Hematopoietic multipotent progenitor cell treated with erythropoietin and hydrocortisone succinate and interleukin-3 and kit ligand, for 6 days (in vitro differentiated cells): ENCODE results near the gene VSTM5.
A peak's percentile ranks its signal among the peaks of the same experiment; 100 is the strongest.
"Not testable (repeated sequence)": the region's sequence is repeated elsewhere in the genome, so short reads cannot be mapped to it uniquely, and the experiment has no call there.

ENCODE experiments used
- DNase-seq: peaks from one replicate; pipeline ENCODE4 v3.0.0-alpha.2; 2015

The VSTM5 gene

GRCh38 chr11:93850594-93851018, at the start of gene VSTM5:
Gene VSTM5, minus strand, starts transcription at chr11:93850618. Its CDS starts 116 bp downstream, at chr11:93850502.
- DNase-seq = no peak

- DNase-seq = peak; percentile 77
These were observed 44.9 kb upstream of the VSTM5 start for GRCh38 chr11:93895106-93895862.

GRCh38 chr11:93890391-93891051, 40.1 kb upstream of the VSTM5 start:
- DNase-seq = no peak

GRCh38 chr11:93887111-93887510, 36.7 kb upstream of the VSTM5 start:
- no peak for DNase-seq

- not testable (repeated sequence) for DNase-seq
These were observed 28.7 kb upstream of the VSTM5 start for GRCh38 chr11:93879114-93879513.

GRCh38 chr11:93875637-93876036, 25.2 kb upstream of the VSTM5 start:
- DNase-seq = no peak

- DNase-seq = no peak
These were observed 21.1 kb upstream of the VSTM5 start for GRCh38 chr11:93871526-93871925.

- peak; percentile 15 for DNase-seq
These were observed 20.2 kb upstream of the VSTM5 start for GRCh38 chr11:93870616-93871015.

GRCh38 chr11:93869830-93870229, 19.4 kb upstream of the VSTM5 start:
- no peak for DNase-seq

- not testable (repeated sequence) for DNase-seq
These were observed 18.0 kb upstream of the VSTM5 start for GRCh38 chr11:93868404-93868803.

- DNase-seq = no peak
These were observed 11.4 kb upstream of the VSTM5 start for GRCh38 chr11:93861808-93862207.

GRCh38 chr11:93858121-93858775, 7.8 kb upstream of the VSTM5 start:
- DNase-seq = no peak

- no peak for DNase-seq
These were observed 7.1 kb upstream of the VSTM5 start for GRCh38 chr11:93857413-93858120.

GRCh38 chr11:93852242-93852641, 1.8 kb upstream of the VSTM5 start:
- no peak for DNase-seq

- peak; percentile 69 for DNase-seq
These were observed 446 bp downstream of the VSTM5 start for GRCh38 chr11:93849751-93850593.

GRCh38 chr11:93849201-93849600, 1.2 kb downstream of the VSTM5 start:
- no peak for DNase-seq

GRCh38 chr11:93846411-93846810, 4.0 kb downstream of the VSTM5 start:
- DNase-seq = no peak

- peak; percentile 27 for DNase-seq
These were observed 5.0 kb downstream of the VSTM5 start for GRCh38 chr11:93845181-93846092.

- no peak for DNase-seq
These were observed 5.8 kb downstream of the VSTM5 start for GRCh38 chr11:93844568-93844967.

GRCh38 chr11:93843906-93844305, 6.5 kb downstream of the VSTM5 start:
- DNase-seq = no peak

GRCh38 chr11:93842461-93842860, 8.0 kb downstream of the VSTM5 start:
- DNase-seq = peak; percentile 92
